ENCODE results near the gene TPRA1.

The TPRA1 gene

DNA sequence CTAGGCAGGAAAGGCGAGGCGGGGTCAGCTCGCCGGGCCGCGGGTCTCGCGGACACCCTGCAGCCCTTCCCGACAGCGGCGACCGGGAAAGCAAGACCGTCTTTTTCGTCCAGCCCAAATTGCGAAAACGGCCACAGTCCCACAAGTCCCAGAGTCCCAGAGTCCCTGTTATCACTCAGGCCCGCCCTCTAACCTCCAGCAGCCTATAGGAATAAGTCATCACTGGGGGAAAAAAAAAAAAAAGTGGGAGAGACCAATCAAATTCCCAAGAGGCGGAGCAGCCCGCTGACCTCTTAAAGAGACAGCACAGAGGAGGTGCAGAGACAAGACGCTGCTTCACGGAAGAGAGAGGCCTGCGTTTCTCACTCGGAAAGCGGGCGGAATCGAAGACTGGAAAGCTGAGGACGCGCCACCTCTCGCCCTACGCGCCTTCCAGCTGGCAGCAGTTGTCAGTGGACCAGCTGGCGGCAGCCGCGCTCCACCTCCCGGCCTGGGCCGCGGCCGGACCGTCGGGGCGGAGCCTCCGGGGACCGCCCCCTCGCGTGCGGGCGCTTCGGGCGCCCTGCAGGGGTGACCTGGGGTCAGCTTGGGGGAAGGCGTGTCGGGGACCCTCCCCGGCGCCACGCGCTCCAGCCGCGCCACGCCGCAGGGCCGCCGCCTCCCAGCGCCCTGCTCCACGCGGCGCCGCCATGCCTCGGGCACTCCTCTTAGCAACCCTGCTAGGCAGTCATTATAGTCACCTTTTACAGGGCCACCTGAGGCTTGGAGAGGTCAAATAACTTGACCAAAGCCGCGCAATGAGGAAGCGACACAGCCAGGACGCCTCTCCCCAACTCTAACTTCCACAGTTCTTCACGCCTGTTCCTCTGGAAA, at the start of gene TPRA1:
Gene TPRA1 (minus strand): TSS at position 141 of the 873 bp plus-strand sequence. CDS start 10,587 bp downstream, outside the sequence.
- peak; percentile 90 for DNase-seq (ENCODE audit: low spot score)

DNA sequence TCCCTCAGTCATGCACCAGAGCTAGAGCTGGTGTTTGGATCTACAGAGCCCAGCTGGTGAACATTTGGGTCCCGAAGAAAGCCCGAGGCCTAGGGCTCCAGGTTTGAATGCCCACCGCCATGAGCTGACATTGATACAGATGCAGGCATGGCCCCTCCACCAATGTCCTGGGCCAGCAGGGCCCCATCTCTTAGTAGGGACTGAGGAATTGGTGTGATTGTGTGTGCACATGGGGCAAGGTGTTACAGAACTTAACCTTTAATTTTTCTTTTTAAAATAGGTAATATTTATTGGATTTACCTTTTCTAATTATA, 49.5 kb upstream of the TPRA1 start:
- no peak for DNase-seq (ENCODE audit: low spot score)

DNA sequence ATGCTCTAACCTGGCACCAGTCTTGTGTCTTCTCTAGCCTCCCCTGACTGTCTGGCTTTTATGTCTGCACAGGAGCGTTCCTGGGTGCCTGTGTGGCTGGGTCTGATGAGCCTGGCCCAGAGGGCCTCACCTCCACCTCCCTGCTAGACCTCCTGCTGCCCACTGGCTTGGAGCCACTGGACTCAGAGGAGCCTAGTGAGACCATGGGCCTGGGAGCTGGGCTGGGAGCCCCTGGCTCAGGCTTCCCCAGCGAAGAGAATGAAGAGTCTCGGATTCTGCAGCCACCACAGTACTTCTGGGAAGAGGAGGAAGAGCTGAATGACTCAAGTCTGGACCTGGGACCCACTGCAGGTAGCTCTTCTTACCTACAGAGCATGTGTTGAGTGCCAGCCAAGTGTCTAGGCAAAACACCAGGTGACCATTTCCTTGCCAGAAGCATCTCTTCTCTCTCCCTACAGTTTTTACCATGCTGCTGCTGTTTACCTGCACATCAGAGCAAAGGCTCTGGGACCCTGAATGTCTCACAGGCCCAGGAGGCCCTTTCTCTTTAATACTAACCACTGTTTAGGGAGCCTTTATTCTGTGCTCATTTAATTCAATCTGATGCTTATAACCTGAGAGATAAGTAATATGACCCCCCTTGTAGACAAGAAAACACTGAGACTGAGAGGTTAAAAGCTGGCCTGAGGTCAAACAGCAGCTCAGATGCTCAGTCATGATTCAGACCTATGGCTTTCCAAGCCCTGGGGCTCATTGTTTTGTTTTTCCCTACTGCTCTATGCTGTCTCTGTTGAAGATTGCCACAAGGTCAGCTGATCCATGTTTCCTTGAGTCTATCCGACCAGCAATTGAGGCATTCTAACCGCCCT, 48.9 kb upstream of the TPRA1 start:
- no peak for DNase-seq (ENCODE audit: low spot score)

DNA sequence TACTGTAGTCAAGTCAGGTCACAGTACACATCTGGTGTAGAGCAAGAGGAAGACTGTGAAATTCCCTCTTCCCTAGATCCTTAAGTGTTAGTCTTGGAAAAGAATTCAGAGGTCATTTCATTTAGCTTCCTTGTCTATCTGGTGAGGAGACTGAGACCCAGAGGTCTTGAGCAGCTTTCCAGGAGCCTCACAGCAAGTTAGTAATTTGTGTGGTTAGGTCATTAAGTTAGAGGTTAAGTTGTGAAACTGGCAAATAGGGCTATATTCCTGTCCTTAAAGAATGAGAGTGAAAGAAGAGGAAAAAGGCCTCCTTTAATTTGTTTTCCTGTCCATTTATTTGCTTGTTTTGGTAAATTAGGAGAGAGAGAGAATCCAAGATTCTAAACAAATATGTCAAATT, 47.4 kb upstream of the TPRA1 start:
- no peak for DNase-seq (ENCODE audit: low spot score)

DNA sequence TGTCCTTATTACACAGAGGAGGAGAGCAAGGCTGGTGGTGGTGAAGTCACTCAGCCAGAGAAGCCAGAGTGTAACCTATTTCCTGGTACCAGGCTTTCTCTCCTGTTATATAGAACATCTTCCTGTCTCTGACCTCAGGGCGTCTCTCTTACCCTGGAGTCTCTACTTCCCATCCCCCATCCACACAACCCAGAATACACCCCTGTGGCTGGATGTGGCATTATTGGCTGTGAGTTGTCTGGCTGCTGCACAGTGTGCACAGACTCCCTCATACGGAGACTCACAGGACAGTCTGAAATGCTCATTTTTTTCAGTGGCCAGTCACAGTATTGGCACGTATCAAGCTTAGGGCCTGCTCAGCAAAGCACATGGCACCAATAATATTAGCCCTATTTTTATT, 47.0 kb upstream of the TPRA1 start:
- DNase-seq (ENCODE audit: low spot score): peak; percentile 40

DNA sequence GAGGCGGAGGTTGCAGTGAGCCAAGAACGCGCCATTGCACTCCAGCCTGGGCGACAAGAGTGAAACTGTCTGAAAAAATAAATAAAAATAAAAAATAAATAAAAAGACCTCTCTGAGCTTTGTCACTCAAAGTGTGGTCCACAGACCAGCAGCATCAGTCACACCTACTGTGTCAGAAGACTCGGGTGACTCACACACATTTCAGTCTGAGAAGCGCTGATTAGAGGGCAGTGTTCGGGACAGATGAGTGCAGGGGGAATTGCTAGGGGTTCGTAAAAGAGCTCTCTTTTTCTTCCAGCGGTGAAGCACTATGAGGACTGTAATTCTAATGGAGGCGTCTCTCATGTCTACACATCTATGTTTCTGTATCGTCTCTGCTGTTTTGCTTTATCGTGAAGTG, 44.1 kb upstream of the TPRA1 start:
- DNase-seq (ENCODE audit: low spot score): no peak

DNA sequence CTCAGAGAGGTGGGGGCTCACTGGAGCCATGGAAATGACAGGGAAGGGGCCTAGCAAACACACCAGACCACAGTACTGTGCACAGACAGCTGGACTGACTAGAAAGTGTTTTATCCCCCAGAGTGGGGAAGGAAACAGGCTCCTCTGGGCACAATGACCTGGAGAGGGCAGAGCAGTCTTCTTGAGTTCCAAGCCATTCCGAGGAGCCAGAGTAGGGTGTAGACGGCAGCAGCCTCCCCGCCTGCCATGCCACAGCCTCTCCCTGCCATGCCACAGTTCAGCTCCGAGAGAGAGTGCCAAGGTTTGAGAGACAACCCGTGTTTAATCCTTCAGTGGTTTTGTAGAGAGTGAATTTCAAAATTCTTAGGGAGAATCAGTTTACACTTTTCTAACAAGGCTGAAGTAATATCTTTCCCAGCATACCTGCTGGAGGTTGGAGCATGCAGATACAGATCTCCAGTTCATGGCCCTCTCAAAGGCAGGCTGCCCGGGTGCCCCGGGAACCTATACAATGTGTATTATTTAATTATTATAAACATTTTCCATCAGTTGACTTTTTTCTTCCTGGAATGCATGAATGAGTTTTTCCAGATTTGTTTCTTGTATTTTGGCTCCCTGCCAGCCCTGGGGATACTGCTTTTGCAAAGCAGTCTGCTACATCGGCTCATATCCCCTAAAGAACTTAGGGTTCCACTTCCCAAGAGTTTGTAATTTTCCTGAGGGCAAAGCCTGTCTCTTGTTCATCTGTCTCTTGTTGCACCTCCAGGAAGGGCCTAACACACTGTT, 41.7 kb upstream of the TPRA1 start:
- no peak for DNase-seq (ENCODE audit: low spot score)

DNA sequence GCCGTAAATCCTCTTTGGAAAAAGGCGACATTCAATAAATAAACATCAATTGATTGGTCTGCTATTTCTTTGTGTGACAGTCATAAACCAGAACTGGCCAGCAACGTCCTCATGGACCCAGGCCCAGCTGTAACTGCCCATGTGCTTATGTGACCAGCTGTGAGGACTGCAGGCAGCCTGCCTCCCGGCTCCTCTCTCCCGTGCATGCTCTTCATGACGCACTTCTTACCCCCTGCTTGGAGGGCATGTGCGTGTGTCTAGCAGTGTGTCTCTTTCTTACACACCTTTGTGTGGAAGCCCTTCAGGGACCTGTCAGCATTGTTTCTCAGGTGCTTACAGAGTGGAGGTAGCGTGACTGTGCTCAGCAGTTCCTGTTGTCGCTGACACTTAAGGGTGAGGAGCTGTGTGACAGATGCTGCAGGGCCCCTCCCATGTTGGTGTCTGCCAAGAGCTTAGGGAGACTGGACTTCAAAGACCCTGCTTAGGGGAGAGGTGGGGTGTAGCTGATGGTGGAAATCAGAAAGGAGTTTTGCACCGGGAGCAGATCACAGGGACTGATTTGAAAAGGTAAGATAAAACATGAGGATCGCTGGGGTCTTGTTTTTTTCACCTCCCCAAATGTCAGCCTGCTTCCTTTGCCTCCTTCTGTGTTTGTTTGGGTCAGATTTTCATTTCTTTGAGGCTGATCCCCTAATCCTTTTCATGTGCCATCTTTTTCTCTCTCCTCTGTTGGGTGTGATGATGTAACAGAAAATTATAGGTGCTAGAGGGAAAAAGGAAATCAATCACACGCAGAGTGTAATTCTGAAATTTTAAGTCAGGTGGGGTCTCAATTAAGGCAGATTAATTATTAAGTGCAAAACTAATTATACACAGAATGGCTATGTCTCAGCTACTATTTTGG, 40.5 kb upstream of the TPRA1 start:
- no peak for DNase-seq (ENCODE audit: low spot score)

DNA sequence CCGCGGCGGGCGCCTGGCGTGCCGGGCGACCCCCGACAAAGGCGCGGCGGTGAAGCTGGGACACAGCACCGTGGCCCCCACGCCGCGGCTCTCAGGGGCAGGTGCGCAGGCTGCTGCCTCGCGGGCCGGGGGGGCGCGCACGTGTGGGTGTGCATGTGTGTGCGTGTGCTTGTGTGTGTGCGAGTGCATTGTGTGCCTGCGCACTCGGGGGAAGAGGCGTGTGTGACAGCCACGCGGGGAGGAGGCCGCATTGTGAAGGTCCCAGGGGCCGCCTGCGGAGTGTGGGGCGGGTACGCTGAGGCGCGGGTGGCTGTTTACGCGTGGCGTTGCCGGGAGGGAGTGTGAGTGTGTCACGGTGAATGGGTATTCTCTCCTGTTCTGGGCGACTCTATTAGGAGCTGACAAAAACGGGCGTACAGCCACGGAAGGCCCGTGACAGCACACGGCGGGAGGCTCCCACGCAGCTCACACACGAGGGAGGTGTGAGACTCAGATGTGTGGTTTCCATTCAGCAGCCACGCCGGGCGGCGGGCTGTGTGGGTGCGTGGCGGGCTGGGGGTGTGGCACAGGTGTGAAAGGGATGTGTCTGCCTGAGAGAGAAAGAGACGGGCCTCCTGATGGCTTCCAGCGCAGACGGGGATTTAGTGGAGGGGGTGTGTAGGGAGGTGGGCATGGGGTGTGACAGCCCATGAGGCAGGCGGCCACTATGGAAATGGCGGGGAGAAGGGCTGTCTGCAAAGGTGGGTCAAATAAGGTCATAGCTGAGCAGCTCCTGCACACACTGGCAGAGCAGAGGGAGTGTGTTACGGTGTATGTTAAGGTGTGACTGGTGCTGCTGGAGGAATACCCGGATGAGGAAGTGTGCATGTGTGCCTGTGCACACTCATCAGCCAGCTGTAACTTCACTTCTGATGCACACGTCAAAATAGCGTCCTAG, 39.2 kb upstream of the TPRA1 start:
- peak; percentile 36 for DNase-seq (ENCODE audit: low spot score)

DNA sequence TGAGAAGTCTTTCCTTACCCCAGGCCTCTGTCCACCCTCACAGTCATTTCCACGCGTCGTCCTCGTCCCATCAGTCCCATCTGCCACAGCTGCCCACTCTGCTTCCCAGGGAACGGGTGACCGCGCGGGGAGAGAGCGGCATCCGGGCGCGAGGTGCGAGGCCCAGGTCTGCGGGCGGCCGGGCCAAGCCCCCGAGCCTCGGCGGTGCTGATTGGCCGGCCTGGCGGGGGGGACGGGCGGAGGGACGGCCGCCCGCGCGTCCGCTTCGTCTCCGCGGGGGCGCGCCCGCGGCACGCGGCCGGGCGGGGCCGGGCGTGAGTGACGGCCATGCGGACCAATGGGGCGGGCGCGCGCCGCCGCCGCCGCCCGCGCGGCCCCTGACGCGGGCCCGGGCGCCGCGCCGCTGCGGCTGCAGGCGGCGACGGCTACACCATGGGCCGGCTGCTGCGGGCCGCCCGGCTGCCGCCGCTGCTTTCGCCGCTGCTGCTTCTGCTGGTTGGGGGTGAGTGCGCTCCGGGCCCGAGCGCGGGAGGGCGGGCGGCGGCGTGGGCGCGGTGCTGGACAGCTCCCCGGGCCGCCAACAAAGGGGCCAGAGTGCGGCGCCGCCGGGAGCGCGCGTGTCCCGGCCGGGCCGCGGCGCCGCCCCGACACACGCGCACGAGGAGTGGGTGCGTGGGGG, 38.4 kb upstream of the TPRA1 start, which contains the start of gene PODXL2:
Gene PODXL2 (plus strand): TSS at position 398 of the 679 bp plus-strand sequence. CDS start 35 bp downstream, at position 433.
- DNase-seq (ENCODE audit: low spot score): peak; percentile 18

DNA sequence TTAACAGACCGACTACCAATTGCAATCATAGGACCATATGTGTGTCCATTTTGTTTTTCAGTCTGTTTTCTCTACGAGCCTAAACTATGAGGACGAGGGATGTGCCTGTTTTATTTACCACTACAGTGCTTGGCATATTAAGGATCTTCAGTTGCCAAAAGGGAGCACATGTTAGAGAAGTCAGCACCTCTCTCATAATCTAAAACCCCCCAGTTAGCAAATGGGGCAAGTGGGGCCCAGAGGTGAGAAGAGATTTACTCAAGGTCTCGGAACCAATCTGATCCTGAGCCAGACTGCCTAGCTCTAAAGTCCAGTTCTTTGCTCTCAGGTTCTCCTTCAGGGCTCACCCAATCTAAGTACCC, 37.9 kb upstream of the TPRA1 start:
- no peak for DNase-seq (ENCODE audit: low spot score)

DNA sequence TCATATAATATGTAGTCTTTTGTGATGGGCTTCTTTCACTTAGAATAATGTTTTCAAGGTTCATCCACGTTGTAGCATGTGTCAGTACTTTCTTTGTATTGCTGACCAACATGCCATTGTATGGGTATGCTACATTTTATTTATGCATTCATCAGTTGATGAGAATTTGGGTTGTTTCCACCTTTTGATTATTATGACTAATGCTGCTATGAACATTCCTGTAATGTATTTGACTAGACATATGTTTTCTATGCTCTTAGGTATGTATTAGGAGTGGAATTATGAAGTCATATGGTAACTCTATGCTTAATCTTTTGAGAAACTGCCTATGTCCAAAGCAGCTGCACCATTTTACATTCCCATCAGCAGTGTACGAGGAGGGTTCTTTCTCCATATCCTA, 35.3 kb upstream of the TPRA1 start:
- DNase-seq (ENCODE audit: low spot score): no peak

DNA sequence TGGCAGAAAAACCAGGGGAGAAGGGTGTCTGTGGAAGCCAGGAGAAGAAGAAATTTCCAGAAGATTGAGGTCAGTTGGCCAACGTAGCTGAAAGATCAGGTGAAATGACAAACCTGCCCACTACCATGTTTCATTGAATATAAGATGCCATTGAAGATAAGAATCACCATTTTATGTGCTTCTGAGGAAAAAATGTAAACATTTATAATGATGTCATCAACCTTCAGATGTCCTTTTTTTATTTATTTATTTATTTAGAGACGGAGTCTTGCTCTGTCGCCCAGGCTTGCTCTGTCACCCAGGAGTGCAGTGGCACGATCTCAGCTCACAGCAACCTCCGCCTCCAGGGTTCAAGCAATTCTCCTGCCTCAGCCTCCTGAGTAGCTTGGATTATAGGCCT, 33.5 kb upstream of the TPRA1 start:
- no peak for DNase-seq (ENCODE audit: low spot score)

DNA sequence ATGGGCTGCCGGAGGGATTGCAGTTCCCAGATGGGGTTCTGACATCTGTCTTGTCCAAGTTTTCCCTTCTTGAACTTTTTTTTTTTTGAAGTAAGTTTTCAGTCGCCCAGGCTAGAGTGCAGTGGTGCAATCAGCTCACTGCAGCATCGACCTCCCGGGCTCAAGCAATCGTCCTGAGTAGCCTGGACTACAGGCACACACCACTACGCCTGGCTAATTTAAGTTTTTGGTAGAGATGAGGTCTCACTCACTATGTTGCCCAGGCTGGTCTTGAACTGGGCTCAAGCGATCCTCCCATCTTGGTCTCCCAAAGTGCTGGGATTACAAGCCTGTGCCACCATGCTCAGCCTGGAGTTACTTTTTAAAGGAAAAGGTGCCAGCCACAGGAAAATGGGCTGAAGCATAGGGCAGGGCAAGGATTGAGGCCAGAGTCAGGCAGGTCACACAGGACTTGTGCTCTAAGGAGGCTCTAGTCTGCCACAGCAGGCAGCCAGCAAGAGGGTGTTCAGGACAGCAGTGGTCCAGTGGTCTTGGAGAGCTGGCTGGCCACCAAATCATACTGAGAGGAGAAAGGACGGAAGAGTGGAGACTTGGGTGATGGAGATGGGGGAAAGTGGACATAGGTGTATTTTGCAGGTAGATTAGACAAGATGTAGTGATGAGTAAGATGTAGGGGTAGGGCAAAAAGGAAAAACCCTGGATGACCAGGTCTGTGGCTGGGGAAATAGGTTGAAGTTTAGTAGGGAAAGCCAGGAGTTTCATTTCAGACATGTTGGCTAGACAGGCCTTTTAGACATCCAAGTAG, 32.4 kb upstream of the TPRA1 start:
- DNase-seq (ENCODE audit: low spot score): no peak

DNA sequence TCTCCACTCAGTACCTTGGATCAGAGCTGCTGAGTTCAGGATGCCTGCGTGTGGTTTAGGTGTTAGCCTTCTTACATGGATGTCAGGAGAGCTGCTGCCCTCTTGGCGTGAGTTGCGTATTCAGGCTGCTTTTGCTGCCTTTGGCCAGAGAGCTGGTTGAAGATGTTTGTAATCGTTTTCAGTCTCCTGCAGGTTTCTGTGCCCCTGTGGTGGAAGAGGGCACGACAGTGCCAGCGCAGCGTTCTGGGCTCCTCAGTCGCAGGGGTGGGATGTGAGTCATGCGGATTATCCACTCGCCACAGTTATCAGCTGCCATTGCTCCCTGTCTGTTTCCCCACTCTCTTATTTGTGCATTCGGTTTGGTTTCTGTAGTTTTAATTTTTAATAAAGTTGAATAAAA, 31.5 kb upstream of the TPRA1 start:
- no peak for DNase-seq (ENCODE audit: low spot score)

DNA sequence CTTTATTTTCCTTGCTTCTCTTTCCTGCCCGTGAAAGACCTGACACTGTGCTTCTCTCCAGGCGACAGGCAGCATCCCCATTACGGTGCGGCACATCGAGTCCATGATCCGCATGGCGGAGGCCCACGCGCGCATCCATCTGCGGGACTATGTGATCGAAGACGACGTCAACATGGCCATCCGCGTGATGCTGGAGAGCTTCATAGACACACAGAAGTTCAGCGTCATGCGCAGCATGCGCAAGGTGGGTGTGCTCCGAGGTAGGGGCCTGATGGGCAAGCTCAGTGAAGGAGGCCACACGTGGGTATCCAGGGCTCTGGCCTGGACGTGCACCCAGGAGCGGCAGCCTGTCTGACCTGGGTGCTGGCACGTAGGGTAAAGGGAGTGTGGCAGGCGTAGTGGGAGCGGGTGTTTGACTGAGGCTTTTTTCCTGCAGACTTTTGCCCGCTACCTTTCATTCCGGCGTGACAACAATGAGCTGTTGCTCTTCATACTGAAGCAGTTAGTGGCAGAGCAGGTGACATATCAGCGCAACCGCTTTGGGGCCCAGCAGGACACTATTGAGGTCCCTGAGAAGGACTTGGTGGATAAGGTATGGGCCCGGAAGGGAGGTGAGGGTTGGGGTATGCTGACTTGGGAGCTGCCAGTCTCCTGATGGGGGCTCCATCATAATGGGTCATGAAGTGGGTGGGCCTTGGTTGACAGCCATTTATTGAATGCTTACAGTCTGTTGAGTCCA, 30.3 kb upstream of the TPRA1 start:
- no peak for DNase-seq (ENCODE audit: low spot score)

DNA sequence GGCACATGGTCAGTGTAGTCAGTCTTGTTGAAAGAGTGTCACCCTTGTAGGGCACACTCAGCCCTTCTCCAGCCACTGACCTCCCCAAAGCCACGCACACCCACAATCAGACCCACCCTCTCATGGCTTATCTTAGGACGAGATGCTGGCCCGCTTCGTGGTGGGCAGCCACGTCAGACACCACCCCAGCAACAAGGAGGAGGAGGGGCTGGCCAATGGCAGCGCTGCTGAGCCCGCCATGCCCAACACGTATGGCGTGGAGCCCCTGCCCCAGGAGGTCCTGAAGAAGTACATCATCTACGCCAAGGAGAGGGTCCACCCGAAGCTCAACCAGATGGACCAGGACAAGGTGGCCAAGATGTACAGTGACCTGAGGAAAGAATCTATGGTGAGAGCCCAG, 28.4 kb upstream of the TPRA1 start:
- DNase-seq (ENCODE audit: low spot score): no peak
